Memory B cell (primary cell): ENCODE measurements around the gene PRKAB1.

Experiments used
- ATAC-seq: fragments of 150-1000 bp; cut with Tn5 transposase; 2 replicates; pipeline ENCODE4 v1.10.0; 2021; ENCODE audit warnings: low read depth, mild to moderate bottlenecking, moderate library complexity
- DNase-seq, 2 donors: peaks; one replicate each; pipeline ENCODE4 v3.0.0; 2022; ENCODE audit warnings: low spot score in 2 of 2
- H3K27ac Mint-ChIP-seq: one replicate; pipeline ENCODE4 v1.8.0; 2022; ENCODE audit warnings: mild to moderate bottlenecking, moderate library complexity, mixed read lengths
- H3K27me3 Mint-ChIP-seq: one replicate; pipeline ENCODE4 v1.8.0; 2022; ENCODE audit warnings: mixed read lengths
- H3K36me3 Mint-ChIP-seq: one replicate; pipeline ENCODE4 v1.8.0; 2022; ENCODE audit warnings: mild to moderate bottlenecking, mixed read lengths
- H3K4me1 Mint-ChIP-seq: one replicate; pipeline ENCODE4 v1.8.0; 2022; ENCODE audit warnings: mixed read lengths
- H3K4me3 Mint-ChIP-seq: one replicate; pipeline ENCODE4 v1.8.0; 2022; ENCODE audit warnings: mild to moderate bottlenecking, moderate library complexity, mixed read lengths
- H3K9me3 Mint-ChIP-seq: one replicate; pipeline ENCODE4 v1.8.0; 2022; ENCODE audit warnings: mixed read lengths

The PRKAB1 gene

GRCh38 chr12:119683816-119684215 is 15.9 kb downstream of the PRKAB1 start:
- H3K4me1 Mint-ChIP-seq = peaks cover 25% of the 10 kb centered on the region
- H3K27ac Mint-ChIP-seq = no peak overlapping the region
- H3K9me3 Mint-ChIP-seq = peaks cover 2% of the 10 kb centered on the region

GRCh38 chr12:119684711-119685369 is 16.9 kb downstream of the PRKAB1 start:
- Mint-ChIP-seq H3K4me1 (peaks cover 25% of the 10 kb centered on the region), H3K27ac (no peak overlapping the region), H3K27me3 (no peaks in the 10 kb centered on the region), H3K36me3 (peaks cover 6% of the 10 kb centered on the region), H3K4me3 (no peak overlapping the region), H3K9me3 (peaks cover 2% of the 10 kb centered on the region)
- no peak for ATAC-seq
- DNase-seq = no peak

More at GRCh38 chr12:119683816-119684215, 15.9 kb downstream of the PRKAB1 start:
- H3K4me3 Mint-ChIP-seq = no peak overlapping the region
- ATAC-seq = no peak
- no peak for DNase-seq
- no peaks in the 10 kb centered on the region for H3K27me3 Mint-ChIP-seq
- H3K36me3 Mint-ChIP-seq = peaks cover 14% of the 10 kb centered on the region

- H3K27me3 Mint-ChIP-seq = no peaks in the 10 kb centered on the region
- H3K9me3 Mint-ChIP-seq = peaks cover 2% of the 10 kb centered on the region
- peaks cover 2% of the 10 kb centered on the region for H3K36me3 Mint-ChIP-seq
- H3K27ac Mint-ChIP-seq = peak overlapping the region; percentile 47
- H3K4me3 Mint-ChIP-seq = no peak overlapping the region
- ATAC-seq (no peak), DNase-seq (no peak)
- H3K4me1 Mint-ChIP-seq = peaks cover 22% of the 10 kb centered on the region
These were observed 17.4 kb downstream of the PRKAB1 start for GRCh38 chr12:119685375-119685774.

GRCh38 chr12:119686355-119686754 is 18.4 kb downstream of the PRKAB1 start:
- ATAC-seq (no peak), DNase-seq (no peak)
- H3K9me3 Mint-ChIP-seq = peaks cover 2% of the 10 kb centered on the region
- no peak overlapping the region for H3K27ac Mint-ChIP-seq
- H3K4me1 Mint-ChIP-seq = peaks cover 22% of the 10 kb centered on the region
- H3K4me3 Mint-ChIP-seq = no peak overlapping the region
- no peaks in the 10 kb centered on the region for H3K27me3 Mint-ChIP-seq
- peaks cover 2% of the 10 kb centered on the region for H3K36me3 Mint-ChIP-seq

- Mint-ChIP-seq H3K4me3 (peak overlapping the region; percentile 14), H3K9me3 (peaks cover 2% of the 10 kb centered on the region), H3K36me3 (peaks cover 2% of the 10 kb centered on the region), H3K4me1 (peaks cover 19% of the 10 kb centered on the region), H3K27me3 (no peaks in the 10 kb centered on the region), H3K27ac (peak overlapping the region; percentile 31)
- DNase-seq = no peak
- ATAC-seq = no peak
These were observed 18.8 kb downstream of the PRKAB1 start for GRCh38 chr12:119686776-119687175.

DNA sequence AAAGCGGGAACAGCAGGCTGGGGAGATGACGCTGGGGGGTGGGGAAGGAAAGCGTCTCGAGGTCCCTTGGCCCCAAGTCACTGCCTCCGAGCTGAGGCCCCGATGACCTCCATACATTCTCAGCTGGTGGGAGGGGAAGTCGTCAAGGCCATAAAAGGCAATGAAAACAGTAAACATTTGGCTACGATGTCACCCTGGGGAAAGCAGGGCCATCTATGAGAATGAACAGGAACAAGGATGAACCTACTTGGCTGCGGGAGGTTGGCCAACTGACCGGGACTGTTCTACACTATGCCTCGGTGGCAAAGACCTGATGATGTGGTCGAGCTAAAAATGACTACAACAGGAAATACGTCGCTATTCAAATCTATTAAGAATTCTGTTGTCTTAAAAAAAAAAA is 19.5 kb downstream of the PRKAB1 start:
- Mint-ChIP-seq H3K9me3 (peaks cover 2% of the 10 kb centered on the region), H3K36me3 (peaks cover 2% of the 10 kb centered on the region), H3K4me3 (peak overlapping the region; percentile 5), H3K27ac (peak overlapping the region; percentile 31), H3K4me1 (peaks cover 15% of the 10 kb centered on the region), H3K27me3 (no peaks in the 10 kb centered on the region)
- ATAC-seq (no peak), DNase-seq (no peak)

- no peaks in the 10 kb centered on the region for H3K27me3 Mint-ChIP-seq
- DNase-seq (no peak), ATAC-seq (no peak)
- H3K4me3 Mint-ChIP-seq = no peak overlapping the region
- peaks cover 2% of the 10 kb centered on the region for H3K36me3 Mint-ChIP-seq
- H3K9me3 Mint-ChIP-seq = peaks cover 2% of the 10 kb centered on the region
- H3K27ac Mint-ChIP-seq = no peak overlapping the region
- H3K4me1 Mint-ChIP-seq = peaks cover 12% of the 10 kb centered on the region
These were observed 19.9 kb downstream of the PRKAB1 start for GRCh38 chr12:119687879-119688278.

- Mint-ChIP-seq H3K9me3 (peaks cover 2% of the 10 kb centered on the region), H3K4me3 (no peak overlapping the region)
- ATAC-seq = no peak
These were observed 22.1 kb downstream of the PRKAB1 start for GRCh38 chr12:119689935-119690500.

DNA sequence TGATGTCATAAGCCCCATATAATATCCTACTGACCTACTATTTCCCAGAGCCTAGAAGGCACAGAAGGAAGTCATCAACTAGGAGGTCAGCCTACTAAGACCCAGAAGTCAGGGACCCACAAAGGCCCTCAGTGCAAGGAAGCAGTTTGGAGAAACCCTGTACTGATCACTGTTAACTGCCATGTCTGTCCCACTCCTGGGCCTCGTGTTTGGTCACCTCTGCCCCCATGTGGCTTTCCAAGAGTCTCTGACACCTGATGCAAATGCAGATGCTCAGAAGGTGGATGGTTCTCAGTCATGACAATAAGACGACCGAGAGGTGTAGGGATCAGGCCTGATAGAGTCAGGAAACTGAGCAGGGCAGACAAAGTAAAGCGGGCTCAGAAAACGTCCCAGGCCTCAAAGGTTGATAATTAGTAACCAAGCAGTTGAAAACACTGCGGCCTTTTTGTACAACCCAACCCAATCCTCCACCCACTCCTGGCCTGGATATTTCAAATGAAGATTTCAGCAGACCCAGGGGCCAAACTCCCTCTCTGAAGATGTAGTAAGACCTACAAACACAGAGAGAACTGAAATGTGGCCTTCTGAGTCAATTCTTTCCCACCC is 23.4 kb downstream of the PRKAB1 start:
- Mint-ChIP-seq H3K36me3 (no peaks in the 10 kb centered on the region), H3K9me3 (peaks cover 2% of the 10 kb centered on the region), H3K4me1 (peaks cover 6% of the 10 kb centered on the region)

More at GRCh38 chr12:119689935-119690500, 22.1 kb downstream of the PRKAB1 start:
- no peak for DNase-seq
- no peaks in the 10 kb centered on the region for H3K27me3 Mint-ChIP-seq
- no peak overlapping the region for H3K27ac Mint-ChIP-seq
- H3K4me1 Mint-ChIP-seq = peaks cover 9% of the 10 kb centered on the region
- no peaks in the 10 kb centered on the region for H3K36me3 Mint-ChIP-seq

DNA sequence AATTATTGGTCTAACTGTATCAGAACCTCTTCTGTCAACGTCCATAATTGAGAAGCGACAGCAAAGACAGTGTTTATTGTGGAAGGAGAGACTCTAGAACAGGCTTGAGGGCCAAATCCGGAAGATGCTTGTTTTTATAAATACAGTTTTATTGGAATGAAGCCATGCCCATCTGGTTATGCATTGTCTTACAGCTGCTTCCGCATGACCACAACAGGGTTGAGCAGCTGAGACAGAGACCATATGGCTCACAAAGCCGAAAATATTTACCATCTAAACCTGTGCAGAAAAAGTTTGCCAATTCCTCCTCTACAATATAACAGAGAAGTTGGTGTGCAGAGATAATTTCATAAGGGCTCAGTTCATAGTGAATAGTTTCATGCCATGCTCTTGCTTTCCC is 24.5 kb downstream of the PRKAB1 start:
- Mint-ChIP-seq H3K27ac (no peak overlapping the region), H3K4me3 (no peak overlapping the region), H3K4me1 (peaks cover 1% of the 10 kb centered on the region), H3K36me3 (no peaks in the 10 kb centered on the region), H3K9me3 (no peaks in the 10 kb centered on the region), H3K27me3 (no peaks in the 10 kb centered on the region)
- no peak for ATAC-seq
- DNase-seq = no peak

More for the DNA sequence above, 23.4 kb downstream of the PRKAB1 start:
- ATAC-seq = no peak
- no peak overlapping the region for H3K4me3 Mint-ChIP-seq
- no peak for DNase-seq
- no peaks in the 10 kb centered on the region for H3K27me3 Mint-ChIP-seq
- H3K27ac Mint-ChIP-seq = no peak overlapping the region

DNA sequence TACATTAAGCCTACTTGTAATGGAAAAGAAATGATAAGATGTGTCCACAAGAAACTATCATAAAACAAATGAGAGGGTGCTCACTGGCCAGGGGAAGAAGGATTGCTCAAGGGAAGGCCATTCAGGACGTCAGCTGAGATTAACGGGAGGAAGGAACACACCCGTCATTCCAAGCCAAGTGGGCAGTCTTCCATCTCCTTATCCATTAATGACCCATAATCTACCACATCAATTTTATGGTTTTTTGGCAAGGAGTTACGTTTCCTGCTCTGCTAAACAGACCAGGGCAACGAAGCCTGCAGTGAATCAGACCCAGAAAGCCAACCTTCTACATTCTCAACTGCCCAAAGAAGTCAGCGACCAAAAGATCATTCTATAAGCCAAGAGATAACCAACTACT is 25.1 kb downstream of the PRKAB1 start:
- H3K4me3 Mint-ChIP-seq = no peak overlapping the region
- no peaks in the 10 kb centered on the region for H3K9me3 Mint-ChIP-seq
- no peak for DNase-seq
- no peaks in the 10 kb centered on the region for H3K4me1 Mint-ChIP-seq
- H3K27ac Mint-ChIP-seq = no peak overlapping the region
- H3K27me3 Mint-ChIP-seq = no peaks in the 10 kb centered on the region
- ATAC-seq = no peak
- no peaks in the 10 kb centered on the region for H3K36me3 Mint-ChIP-seq

GRCh38 chr12:119693511-119693910 is 25.6 kb downstream of the PRKAB1 start:
- ATAC-seq (no peak), DNase-seq (no peak)
- H3K27me3 Mint-ChIP-seq = no peaks in the 10 kb centered on the region
- H3K4me3 Mint-ChIP-seq = no peak overlapping the region
- H3K9me3 Mint-ChIP-seq = no peaks in the 10 kb centered on the region
- no peaks in the 10 kb centered on the region for H3K4me1 Mint-ChIP-seq
- H3K27ac Mint-ChIP-seq = no peak overlapping the region
- no peaks in the 10 kb centered on the region for H3K36me3 Mint-ChIP-seq

DNA sequence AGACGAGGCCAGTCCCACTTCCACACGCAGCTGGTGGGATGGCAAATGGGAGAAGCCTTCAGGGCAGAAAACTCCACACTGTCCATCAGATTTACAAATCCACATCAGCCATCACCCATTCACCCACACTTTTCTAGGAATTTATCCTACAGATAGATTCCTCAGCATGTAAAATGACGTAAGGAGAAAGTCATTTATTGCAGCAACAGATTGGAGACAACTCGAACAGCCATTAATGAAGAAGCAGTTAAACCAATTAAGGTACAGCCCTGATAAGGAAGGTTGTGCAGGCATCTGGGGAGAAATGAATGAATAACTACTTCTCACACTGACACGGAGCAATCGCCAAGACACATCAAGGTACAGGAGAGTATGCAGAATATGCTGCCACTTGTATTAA is 26.2 kb downstream of the PRKAB1 start:
- no peak for ATAC-seq
- Mint-ChIP-seq H3K4me3 (no peak overlapping the region), H3K27ac (no peak overlapping the region), H3K27me3 (no peaks in the 10 kb centered on the region), H3K36me3 (no peaks in the 10 kb centered on the region), H3K9me3 (no peaks in the 10 kb centered on the region), H3K4me1 (no peaks in the 10 kb centered on the region)
- no peak for DNase-seq

GRCh38 chr12:119695034-119695433 is 27.1 kb downstream of the PRKAB1 start:
- Mint-ChIP-seq H3K36me3 (no peaks in the 10 kb centered on the region), H3K27me3 (no peaks in the 10 kb centered on the region), H3K27ac (no peak overlapping the region), H3K9me3 (no peaks in the 10 kb centered on the region), H3K4me3 (no peak overlapping the region), H3K4me1 (no peaks in the 10 kb centered on the region)
- DNase-seq = no peak
- no peak for ATAC-seq
